ENCODE data around the gene IL10RB. TPM values are rescaled to one million over a fixed set of nuclear protein-coding genes. Genes with fewer than 3 reads are reported as not detected.

IL10RB gene
- total RNA-seq, 2 donors from 2014 or later: 17.0 to 18.9 TPM

- H3K4me3 Mint-ChIP-seq: no peak overlapping the region
- H3K36me3 Mint-ChIP-seq (ENCODE audit: low read depth): peaks cover 14% of the 10 kb centered on the region
- ATAC-seq: no peak
- H3K27ac Mint-ChIP-seq: no peak overlapping the region
- H3K9me3 ChIP-seq (ENCODE audit: control insufficient read depth, low read length, poor library complexity, severe bottlenecking): no peaks in the 10 kb centered on the region
- H3K27me3 Mint-ChIP-seq: no peaks in the 10 kb centered on the region
- no peak for DNase-seq
- H3K4me1 Mint-ChIP-seq: peaks cover 4% of the 10 kb centered on the region
Observed at GRCh38 chr21:33283203-33283602, 17.0 kb downstream of the IL10RB start.

- H3K4me1 Mint-ChIP-seq: peaks cover 11% of the 10 kb centered on the region
- H3K9me3 ChIP-seq (ENCODE audit: control insufficient read depth, low read length, poor library complexity, severe bottlenecking): no peaks in the 10 kb centered on the region
- no peaks in the 10 kb centered on the region for H3K27me3 Mint-ChIP-seq
- H3K27ac Mint-ChIP-seq: peak overlapping the region; percentile 62
- peaks cover 14% of the 10 kb centered on the region for H3K36me3 Mint-ChIP-seq (ENCODE audit: low read depth)
- DNase-seq: no peak
- no peak for ATAC-seq
- no peak overlapping the region for H3K4me3 Mint-ChIP-seq
Observed at GRCh38 chr21:33286076-33286475, 19.9 kb downstream of the IL10RB start.

- Mint-ChIP-seq H3K4me3 (no peak overlapping the region), H3K27me3 (no peaks in the 10 kb centered on the region), H3K4me1 (peaks cover 12% of the 10 kb centered on the region), H3K27ac (peak overlapping the region; percentile 62), H3K36me3 (ENCODE audit: low read depth) (peaks cover 16% of the 10 kb centered on the region)
- no peak for DNase-seq
- no peaks in the 10 kb centered on the region for H3K9me3 ChIP-seq (ENCODE audit: control insufficient read depth, low read length, poor library complexity, severe bottlenecking)
- no peak for ATAC-seq
Observed at GRCh38 chr21:33286600-33287456, 20.7 kb downstream of the IL10RB start.

- no peak overlapping the region for H3K4me3 Mint-ChIP-seq
- H3K4me1 Mint-ChIP-seq: peaks cover 15% of the 10 kb centered on the region
- H3K9me3 ChIP-seq (ENCODE audit: control insufficient read depth, low read length, poor library complexity, severe bottlenecking): no peaks in the 10 kb centered on the region
- no peaks in the 10 kb centered on the region for H3K27me3 Mint-ChIP-seq
- H3K27ac Mint-ChIP-seq: no peak overlapping the region
- peaks cover 15% of the 10 kb centered on the region for H3K36me3 Mint-ChIP-seq (ENCODE audit: low read depth)
- DNase-seq (no peak), ATAC-seq (no peak)
Observed at GRCh38 chr21:33289199-33289819, 23.1 kb downstream of the IL10RB start.

GRCh38 chr21:33290441-33290840 is 24.3 kb downstream of the IL10RB start:
- no peak for ATAC-seq
- H3K9me3 ChIP-seq (ENCODE audit: control insufficient read depth, low read length, poor library complexity, severe bottlenecking): no peaks in the 10 kb centered on the region
- no peak for DNase-seq
- H3K27ac Mint-ChIP-seq: no peak overlapping the region
- H3K4me3 Mint-ChIP-seq: no peak overlapping the region
- peaks cover 15% of the 10 kb centered on the region for H3K4me1 Mint-ChIP-seq
- no peaks in the 10 kb centered on the region for H3K27me3 Mint-ChIP-seq
- H3K36me3 Mint-ChIP-seq (ENCODE audit: low read depth): peaks cover 19% of the 10 kb centered on the region

- peak overlapping the region; percentile 82 for H3K27ac Mint-ChIP-seq
- H3K36me3 Mint-ChIP-seq (ENCODE audit: low read depth): peaks cover 13% of the 10 kb centered on the region
- peaks cover 11% of the 10 kb centered on the region for H3K4me1 Mint-ChIP-seq
Observed at GRCh38 chr21:33291686-33292085, 25.5 kb downstream of the IL10RB start.

GRCh38 chr21:33292724-33293123 is 26.6 kb downstream of the IL10RB start:
- Mint-ChIP-seq H3K27ac (peak overlapping the region; percentile 82), H3K36me3 (ENCODE audit: low read depth) (peaks cover 12% of the 10 kb centered on the region), H3K27me3 (no peaks in the 10 kb centered on the region), H3K4me1 (peaks cover 11% of the 10 kb centered on the region), H3K4me3 (no peak overlapping the region)
- DNase-seq (no peak), ATAC-seq (no peak)
- no peaks in the 10 kb centered on the region for H3K9me3 ChIP-seq (ENCODE audit: control insufficient read depth, low read length, poor library complexity, severe bottlenecking)

More at GRCh38 chr21:33291686-33292085, 25.5 kb downstream of the IL10RB start:
- DNase-seq (no peak), ATAC-seq (no peak)
- H3K9me3 ChIP-seq (ENCODE audit: control insufficient read depth, low read length, poor library complexity, severe bottlenecking): no peaks in the 10 kb centered on the region
- Mint-ChIP-seq H3K4me3 (no peak overlapping the region), H3K27me3 (no peaks in the 10 kb centered on the region)

GRCh38 chr21:33293136-33293535 is 27.0 kb downstream of the IL10RB start:
- H3K36me3 Mint-ChIP-seq (ENCODE audit: low read depth): peaks cover 12% of the 10 kb centered on the region

GRCh38 chr21:33293811-33294216 is 27.6 kb downstream of the IL10RB start:
- no peak for DNase-seq
- Mint-ChIP-seq H3K27ac (peak overlapping the region; percentile 82), H3K4me1 (peaks cover 11% of the 10 kb centered on the region), H3K36me3 (ENCODE audit: low read depth) (peaks cover 8% of the 10 kb centered on the region), H3K27me3 (no peaks in the 10 kb centered on the region), H3K4me3 (no peak overlapping the region)
- H3K9me3 ChIP-seq (ENCODE audit: control insufficient read depth, low read length, poor library complexity, severe bottlenecking): no peaks in the 10 kb centered on the region
- no peak for ATAC-seq

More at GRCh38 chr21:33293136-33293535, 27.0 kb downstream of the IL10RB start:
- ATAC-seq (no peak), DNase-seq (no peak)
- H3K4me1 Mint-ChIP-seq: peaks cover 13% of the 10 kb centered on the region
- peak overlapping the region; percentile 82 for H3K27ac Mint-ChIP-seq
- H3K4me3 Mint-ChIP-seq: no peak overlapping the region
- no peaks in the 10 kb centered on the region for H3K27me3 Mint-ChIP-seq
- H3K9me3 ChIP-seq (ENCODE audit: control insufficient read depth, low read length, poor library complexity, severe bottlenecking): no peaks in the 10 kb centered on the region

GRCh38 chr21:33296156-33296555 is 30.0 kb downstream of the IL10RB start:
- ATAC-seq (no peak), DNase-seq (no peak)
- Mint-ChIP-seq H3K27me3 (no peaks in the 10 kb centered on the region), H3K4me1 (peaks cover 30% of the 10 kb centered on the region), H3K27ac (peak overlapping the region; percentile 21), H3K4me3 (no peak overlapping the region), H3K36me3 (ENCODE audit: low read depth) (peaks cover 8% of the 10 kb centered on the region)
- no peaks in the 10 kb centered on the region for H3K9me3 ChIP-seq (ENCODE audit: control insufficient read depth, low read length, poor library complexity, severe bottlenecking)

- H3K36me3 Mint-ChIP-seq (ENCODE audit: low read depth): peaks cover 5% of the 10 kb centered on the region
- H3K4me1 Mint-ChIP-seq: peaks cover 31% of the 10 kb centered on the region
- H3K4me3 Mint-ChIP-seq: peak overlapping the region; percentile 84
- no peaks in the 10 kb centered on the region for H3K27me3 Mint-ChIP-seq
- ATAC-seq (peak; percentile 88), DNase-seq (peak in 1 of 3 donors; percentile 13)
- H3K9me3 ChIP-seq (ENCODE audit: control insufficient read depth, low read length, poor library complexity, severe bottlenecking): no peaks in the 10 kb centered on the region
- peak overlapping the region; percentile 80 for H3K27ac Mint-ChIP-seq
Observed at GRCh38 chr21:33299181-33299752, 33.1 kb downstream of the IL10RB start.

- Mint-ChIP-seq H3K4me3 (no peak overlapping the region), H3K36me3 (ENCODE audit: low read depth) (no peaks in the 10 kb centered on the region), H3K27ac (peak overlapping the region; percentile 80), H3K4me1 (peaks cover 31% of the 10 kb centered on the region), H3K27me3 (no peaks in the 10 kb centered on the region)
- ATAC-seq (peak; percentile 26), DNase-seq (no peak)
- H3K9me3 ChIP-seq (ENCODE audit: control insufficient read depth, low read length, poor library complexity, severe bottlenecking): no peaks in the 10 kb centered on the region
Observed at GRCh38 chr21:33300701-33301631, 34.8 kb downstream of the IL10RB start.
